GM18507 (cell line): Measurements from ENCODE around the gene PLXNB2.

Experiments
- DNase-seq: peaks from one replicate; pipeline ENCODE4 v3.0.0; 2011; ENCODE audit warnings: low read depth; ENCODE audit not compliant: insufficient read length; ENCODE audit errors: extremely low spot score
- FAIRE-seq: peaks from 2 replicates; lab custom pipeline; 2011; peaks lifted over from hg19 to GRCh38; lab: Jason Lieb, UNC

PLXNB2 gene

GRCh38 chr22:50271519-50271970, 35.9 kb downstream of the PLXNB2 start:
- DNase-seq (no peak), FAIRE-seq (no peak)

GRCh38 chr22:50270666-50271394, 36.6 kb downstream of the PLXNB2 start:
- DNase-seq, result no peak
- peak; percentile 60 for FAIRE-seq

- FAIRE-seq (peak; percentile 21), DNase-seq (no peak)
Measured at GRCh38 chr22:50269970-50270665, 37.3 kb downstream of the PLXNB2 start, which contains the start of gene MAPK11. Gene MAPK11, minus strand, starts transcription at chr22:50270380. Its CDS starts 88 bp downstream, at chr22:50270292.

- DNase-seq (no peak), FAIRE-seq (no peak)
Measured at GRCh38 chr22:50269573-50269969, 37.9 kb downstream of the PLXNB2 start.

GRCh38 chr22:50268655-50269113, 38.8 kb downstream of the PLXNB2 start:
- DNase-seq (no peak), FAIRE-seq (no peak)

- FAIRE-seq (no peak), DNase-seq (no peak)
Measured at GRCh38 chr22:50267591-50268390, 39.7 kb downstream of the PLXNB2 start.

GRCh38 chr22:50266994-50267393, 40.5 kb downstream of the PLXNB2 start:
- FAIRE-seq, result no peak

GRCh38 chr22:50264946-50265669, 42.3 kb downstream of the PLXNB2 start:
- FAIRE-seq, result no peak

More at GRCh38 chr22:50266994-50267393, 40.5 kb downstream of the PLXNB2 start:
- DNase-seq, result no peak

GRCh38 chr22:50264104-50264745, 43.2 kb downstream of the PLXNB2 start:
- DNase-seq, result no peak
- FAIRE-seq, result no peak

More at GRCh38 chr22:50264946-50265669, 42.3 kb downstream of the PLXNB2 start:
- DNase-seq, result no peak

- FAIRE-seq (no peak), DNase-seq (no peak)
Measured at GRCh38 chr22:50262973-50263617, 44.4 kb downstream of the PLXNB2 start.

- DNase-seq (no peak), FAIRE-seq (no peak)
Measured at GRCh38 chr22:50262460-50262911, 45.0 kb downstream of the PLXNB2 start.

- no peak for FAIRE-seq
- peak; percentile 68 for DNase-seq
Measured at GRCh38 chr22:50261615-50262459, 45.6 kb downstream of the PLXNB2 start, which contains the start of gene MAPK12. Gene MAPK12, minus strand, starts transcription at chr22:50261683. Its CDS starts 174 bp downstream, at chr22:50261509.

- DNase-seq, result no peak
- FAIRE-seq, result peak; percentile 56
Measured at GRCh38 chr22:50260801-50261614, 46.4 kb downstream of the PLXNB2 start.

- FAIRE-seq (no peak), DNase-seq (no peak)
Measured at GRCh38 chr22:50260434-50260800, 47.0 kb downstream of the PLXNB2 start.

- no peak for DNase-seq
- no peak for FAIRE-seq
Measured at GRCh38 chr22:50259302-50259701, 48.1 kb downstream of the PLXNB2 start.
